ENCODE results near the gene MB. TPM values are rescaled to one million over a fixed set of nuclear protein-coding genes. Genes with fewer than 3 reads are reported as not detected.

Gene MB
- total RNA-seq, 1 donor from 2014 or later: not detected

DNA sequence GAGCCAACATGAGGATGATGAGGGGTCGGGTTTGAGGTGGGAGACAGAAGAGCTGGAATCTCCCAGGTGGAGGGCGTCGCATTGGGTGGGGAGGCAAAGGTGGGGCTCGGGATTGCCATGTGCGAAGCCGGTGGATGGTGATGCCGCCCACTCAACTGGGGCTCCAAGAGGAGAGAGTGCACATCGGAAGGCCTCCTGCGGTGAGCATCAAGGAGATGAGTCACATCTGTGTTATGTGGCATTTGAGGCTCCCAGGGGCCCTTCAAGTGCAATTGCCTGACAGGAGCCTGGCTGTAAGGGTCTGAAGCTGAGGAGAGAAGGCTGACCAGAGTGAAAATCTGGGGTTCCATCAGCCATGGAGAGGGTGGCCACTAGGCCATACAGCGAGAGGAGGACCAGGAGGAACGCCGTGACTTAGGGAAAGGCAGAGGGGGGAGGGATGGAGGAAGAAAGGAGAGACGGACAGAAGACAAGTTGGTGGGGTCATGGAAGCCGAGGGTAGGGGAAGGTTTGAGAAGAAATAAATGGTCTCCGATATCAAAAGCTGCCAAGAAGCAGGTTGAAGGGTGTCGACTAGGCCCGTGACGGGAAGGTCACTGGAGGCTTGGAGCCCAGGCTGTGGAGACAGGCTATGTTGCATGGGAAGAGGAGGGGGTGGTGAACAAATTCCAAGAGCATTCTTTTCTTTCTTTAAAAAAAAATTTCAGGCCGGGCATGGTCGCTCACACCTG lies 55.2 kb downstream of the MB start:
- FAIRE-seq: no peak
- TF ChIP-seq, protein P1, sequence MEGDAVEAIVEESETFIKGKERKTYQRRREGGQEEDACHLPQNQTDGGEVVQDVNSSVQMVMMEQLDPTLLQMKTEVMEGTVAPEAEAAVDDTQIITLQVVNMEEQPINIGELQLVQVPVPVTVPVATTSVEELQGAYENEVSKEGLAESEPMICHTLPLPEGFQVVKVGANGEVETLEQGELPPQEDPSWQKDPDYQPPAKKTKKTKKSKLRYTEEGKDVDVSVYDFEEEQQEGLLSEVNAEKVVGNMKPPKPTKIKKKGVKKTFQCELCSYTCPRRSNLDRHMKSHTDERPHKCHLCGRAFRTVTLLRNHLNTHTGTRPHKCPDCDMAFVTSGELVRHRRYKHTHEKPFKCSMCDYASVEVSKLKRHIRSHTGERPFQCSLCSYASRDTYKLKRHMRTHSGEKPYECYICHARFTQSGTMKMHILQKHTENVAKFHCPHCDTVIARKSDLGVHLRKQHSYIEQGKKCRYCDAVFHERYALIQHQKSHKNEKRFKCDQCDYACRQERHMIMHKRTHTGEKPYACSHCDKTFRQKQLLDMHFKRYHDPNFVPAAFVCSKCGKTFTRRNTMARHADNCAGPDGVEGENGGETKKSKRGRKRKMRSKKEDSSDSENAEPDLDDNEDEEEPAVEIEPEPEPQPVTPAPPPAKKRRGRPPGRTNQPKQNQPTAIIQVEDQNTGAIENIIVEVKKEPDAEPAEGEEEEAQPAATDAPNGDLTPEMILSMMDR (IDR thresholded peaks at IDR 0.05; ENCODE audit: insufficient read depth, low read length, severe bottlenecking): no peak
- H3K36me3 ChIP-seq (ENCODE audit: control insufficient read depth, insufficient read depth, low read length): no peaks in the 10 kb centered on the region
- no peak overlapping the region for H3K4me3 ChIP-seq (ENCODE audit: low read depth, low read length)
- H3K27me3 ChIP-seq (ENCODE audit: control insufficient read depth, insufficient read depth, low read length): no peaks in the 10 kb centered on the region
- DNase-seq (ENCODE audit: low read depth): peak; percentile 41

DNA sequence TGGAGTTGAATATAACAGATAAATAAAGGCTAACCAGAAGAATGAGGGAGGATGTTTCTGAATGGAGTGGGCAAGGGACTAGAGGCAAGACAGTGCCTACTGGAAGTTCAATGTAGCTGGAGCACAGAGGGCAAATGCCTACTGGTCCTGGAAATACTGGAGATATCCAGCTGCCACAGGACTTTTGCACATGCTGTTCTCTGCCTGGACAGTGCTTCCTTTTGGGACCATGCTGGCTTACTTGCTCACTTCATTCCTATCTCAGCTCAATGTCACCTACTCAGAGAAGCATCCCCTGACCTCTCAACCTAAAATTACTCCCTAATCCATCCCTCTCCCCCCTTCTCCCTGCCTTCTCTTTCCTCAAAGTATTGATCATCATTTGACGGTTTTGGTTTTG lies 56.3 kb downstream of the MB start:
- no peaks in the 10 kb centered on the region for H3K27me3 ChIP-seq (ENCODE audit: control insufficient read depth, insufficient read depth, low read length)
- no peak for FAIRE-seq
- H3K4me3 ChIP-seq (ENCODE audit: low read depth, low read length): no peak overlapping the region
- no peaks in the 10 kb centered on the region for H3K36me3 ChIP-seq (ENCODE audit: control insufficient read depth, insufficient read depth, low read length)
- no peak for DNase-seq (ENCODE audit: low read depth)
- TF ChIP-seq, protein P1 (IDR thresholded peaks at IDR 0.05; ENCODE audit: insufficient read depth, low read length, severe bottlenecking): no peak

DNA sequence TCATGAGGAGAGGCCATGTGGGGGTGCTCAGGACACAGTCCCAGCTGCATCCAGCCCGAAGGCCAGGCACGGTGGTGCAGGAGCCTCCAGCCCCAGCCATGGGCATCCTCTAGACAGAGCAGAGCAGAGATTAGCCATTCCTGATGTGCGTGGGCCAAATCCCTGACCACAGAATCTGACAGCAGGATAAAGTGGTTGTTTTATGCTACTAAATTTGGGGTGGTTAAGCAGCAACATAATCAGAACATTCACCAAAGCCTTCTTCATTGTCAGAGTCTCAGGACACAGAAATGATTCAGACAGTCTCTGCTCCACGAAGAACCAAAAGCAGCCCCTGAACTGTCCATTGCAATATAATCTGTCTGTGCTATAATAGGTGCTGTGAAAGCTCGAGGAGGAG lies 56.8 kb downstream of the MB start:
- no peaks in the 10 kb centered on the region for H3K27me3 ChIP-seq (ENCODE audit: control insufficient read depth, insufficient read depth, low read length)
- TF ChIP-seq, protein P1 (IDR thresholded peaks at IDR 0.05; ENCODE audit: insufficient read depth, low read length, severe bottlenecking): no peak
- H3K4me3 ChIP-seq (ENCODE audit: low read depth, low read length): no peak overlapping the region
- no peak for FAIRE-seq
- H3K36me3 ChIP-seq (ENCODE audit: control insufficient read depth, insufficient read depth, low read length): no peaks in the 10 kb centered on the region
- DNase-seq (ENCODE audit: low read depth): no peak

DNA sequence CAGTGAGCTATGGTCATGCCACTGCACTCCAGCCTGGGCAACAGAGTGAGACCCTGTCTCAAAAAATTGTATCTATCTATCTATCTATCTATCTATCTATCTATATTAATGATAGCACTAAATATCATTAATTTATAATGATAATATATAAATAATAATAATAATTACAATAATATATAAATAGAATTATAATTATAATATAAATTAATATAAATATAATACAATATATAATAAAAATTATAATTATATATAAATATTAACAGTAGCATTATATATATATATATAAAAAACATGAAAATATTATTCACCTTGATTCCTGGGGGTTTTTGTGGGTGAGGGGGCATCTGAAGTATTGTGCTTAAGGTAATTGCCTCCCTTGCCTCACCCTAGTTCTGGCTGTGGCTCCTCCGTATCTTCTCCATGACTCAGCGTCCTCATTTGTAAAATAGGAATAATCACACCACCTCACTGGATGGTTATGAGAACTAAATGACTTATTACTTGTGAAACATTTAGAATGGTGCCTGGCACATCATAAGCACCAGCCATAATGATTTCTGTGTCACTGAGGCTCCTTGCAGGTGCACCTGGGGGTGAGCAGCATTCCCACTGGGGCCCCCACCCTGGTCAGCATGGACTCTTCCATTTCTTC lies 57.6 kb downstream of the MB start:
- Histone ChIP-seq H3K27me3 (ENCODE audit: control insufficient read depth, insufficient read depth, low read length) (no peaks in the 10 kb centered on the region), H3K4me3 (ENCODE audit: low read depth, low read length) (no peak overlapping the region), H3K36me3 (ENCODE audit: control insufficient read depth, insufficient read depth, low read length) (no peaks in the 10 kb centered on the region)
- FAIRE-seq: no peak
- peak; percentile 53 for DNase-seq (ENCODE audit: low read depth)
- TF ChIP-seq, protein P1 (IDR thresholded peaks at IDR 0.05; ENCODE audit: insufficient read depth, low read length, severe bottlenecking): no peak

DNA sequence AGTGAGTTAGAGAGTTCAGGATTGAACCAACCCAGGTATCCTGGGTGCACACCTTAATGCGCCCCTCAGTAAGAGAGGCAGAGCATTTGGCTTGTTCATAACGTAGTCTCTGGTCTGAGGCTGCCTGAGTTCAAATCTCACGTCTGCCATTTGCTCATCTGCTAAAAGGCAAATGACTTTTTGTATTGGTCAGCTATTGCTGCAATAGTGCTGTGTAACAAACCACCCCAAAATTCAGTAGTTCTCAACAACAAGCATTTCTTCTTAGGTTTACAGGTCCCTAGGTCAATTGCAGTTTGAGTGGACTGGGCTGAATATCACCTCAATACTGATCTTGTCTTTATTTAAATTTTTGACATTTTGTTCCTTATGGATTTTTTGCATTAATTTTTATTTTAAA lies 58.4 kb downstream of the MB start:
- Histone ChIP-seq H3K27me3 (ENCODE audit: control insufficient read depth, insufficient read depth, low read length) (no peaks in the 10 kb centered on the region), H3K4me3 (ENCODE audit: low read depth, low read length) (no peak overlapping the region), H3K36me3 (ENCODE audit: control insufficient read depth, insufficient read depth, low read length) (no peaks in the 10 kb centered on the region)
- TF ChIP-seq, protein P1 (IDR thresholded peaks at IDR 0.05; ENCODE audit: insufficient read depth, low read length, severe bottlenecking): no peak
- DNase-seq (ENCODE audit: low read depth) (no peak), FAIRE-seq (no peak)
